ENCODE data around the gene PRDM16.

DNA sequence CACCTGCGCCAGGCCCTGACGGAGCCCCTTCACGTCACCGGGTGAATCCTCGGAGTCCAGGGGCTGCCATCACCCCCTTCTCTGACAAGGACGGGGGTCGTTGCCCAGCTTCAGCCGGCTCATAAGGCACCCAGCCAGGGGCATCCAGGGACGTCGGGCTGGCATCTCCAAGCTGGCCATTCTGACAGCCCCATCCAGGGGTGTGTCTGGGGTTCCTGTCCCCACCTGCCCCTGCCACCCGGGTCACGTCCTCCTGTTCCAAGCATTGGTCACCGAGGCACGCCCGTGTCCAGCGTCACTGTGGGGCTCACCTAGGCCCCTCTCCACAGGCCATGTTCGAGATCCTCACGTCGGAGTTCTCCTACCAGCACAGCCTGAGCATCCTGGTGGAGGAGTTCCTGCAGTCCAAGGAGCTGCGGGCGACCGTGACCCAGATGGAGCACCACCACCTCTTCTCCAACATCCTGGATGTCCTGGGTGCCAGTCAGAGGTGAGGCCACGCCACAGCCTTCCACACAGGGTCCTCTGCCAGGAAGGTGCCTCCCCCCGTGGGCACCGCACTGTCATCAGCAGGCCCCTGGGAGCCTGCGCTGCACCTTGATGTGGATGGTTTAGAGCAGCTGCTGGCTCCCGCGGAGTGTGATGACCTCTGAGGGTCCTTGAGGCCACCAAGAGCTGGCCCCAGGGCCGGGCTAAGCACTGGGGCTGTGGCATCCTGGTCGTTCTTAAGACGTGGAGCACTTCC, 400.3 kb downstream of the PRDM16 start:
- TF ChIP-seq, protein P1, sequence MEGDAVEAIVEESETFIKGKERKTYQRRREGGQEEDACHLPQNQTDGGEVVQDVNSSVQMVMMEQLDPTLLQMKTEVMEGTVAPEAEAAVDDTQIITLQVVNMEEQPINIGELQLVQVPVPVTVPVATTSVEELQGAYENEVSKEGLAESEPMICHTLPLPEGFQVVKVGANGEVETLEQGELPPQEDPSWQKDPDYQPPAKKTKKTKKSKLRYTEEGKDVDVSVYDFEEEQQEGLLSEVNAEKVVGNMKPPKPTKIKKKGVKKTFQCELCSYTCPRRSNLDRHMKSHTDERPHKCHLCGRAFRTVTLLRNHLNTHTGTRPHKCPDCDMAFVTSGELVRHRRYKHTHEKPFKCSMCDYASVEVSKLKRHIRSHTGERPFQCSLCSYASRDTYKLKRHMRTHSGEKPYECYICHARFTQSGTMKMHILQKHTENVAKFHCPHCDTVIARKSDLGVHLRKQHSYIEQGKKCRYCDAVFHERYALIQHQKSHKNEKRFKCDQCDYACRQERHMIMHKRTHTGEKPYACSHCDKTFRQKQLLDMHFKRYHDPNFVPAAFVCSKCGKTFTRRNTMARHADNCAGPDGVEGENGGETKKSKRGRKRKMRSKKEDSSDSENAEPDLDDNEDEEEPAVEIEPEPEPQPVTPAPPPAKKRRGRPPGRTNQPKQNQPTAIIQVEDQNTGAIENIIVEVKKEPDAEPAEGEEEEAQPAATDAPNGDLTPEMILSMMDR (IDR thresholded peaks at IDR 0.05; ENCODE audit: borderline replicate concordance, extremely low read depth, low read length, poor library complexity, severe bottlenecking): no peak
- TF ChIP-seq EZH2 (IDR thresholded peaks at IDR 0.05; ENCODE audit: borderline replicate concordance, low read depth, low read length, severe bottlenecking): no peak
